ENCODE results near the gene CIAO3. TPM values are rescaled to one million over a fixed set of nuclear protein-coding genes. Genes with fewer than 3 reads are reported as not detected.
"Not testable (repeated sequence)": the region's sequence is repeated elsewhere in the genome, so short reads cannot be mapped to it uniquely, and the experiment has no call there.

Gene CIAO3
- total and polyA plus RNA-seq, 3 donors from 2014 or later, result 28.9 to 59.0 (median 58.0) TPM

DNA sequence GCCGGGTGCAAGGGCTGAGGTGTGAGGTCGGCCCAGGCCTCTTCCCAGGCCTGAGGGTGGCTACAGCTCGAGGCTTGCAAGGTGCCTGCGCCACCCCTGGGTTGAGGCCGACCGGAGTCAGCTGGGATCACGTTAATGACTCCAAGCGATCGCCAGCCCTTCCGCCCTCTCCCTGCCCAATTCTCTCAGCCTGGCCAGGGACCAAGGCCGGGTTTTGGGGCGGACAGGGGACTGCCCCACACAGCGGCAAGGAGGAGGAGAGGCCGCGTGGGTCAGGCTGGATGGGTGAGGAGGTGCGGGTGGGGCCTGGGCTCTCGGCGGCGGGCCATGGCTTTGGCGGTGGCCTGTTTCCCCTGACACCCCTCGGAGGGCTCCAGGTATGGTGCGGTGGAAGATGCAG is 47.4 kb downstream of the CIAO3 start:
- no peak for DNase-seq
- Histone ChIP-seq H3K27ac (no peak overlapping the region), H3K4me3 (no peak overlapping the region), H3K9me3 (no peaks in the 10 kb centered on the region), H3K27me3 (no peaks in the 10 kb centered on the region), H3K36me3 (ENCODE audit: low read depth, missing control alignments) (no peaks in the 10 kb centered on the region), H3K4me1 (peaks cover 19% of the 10 kb centered on the region)
- TF ChIP-seq, protein P1, sequence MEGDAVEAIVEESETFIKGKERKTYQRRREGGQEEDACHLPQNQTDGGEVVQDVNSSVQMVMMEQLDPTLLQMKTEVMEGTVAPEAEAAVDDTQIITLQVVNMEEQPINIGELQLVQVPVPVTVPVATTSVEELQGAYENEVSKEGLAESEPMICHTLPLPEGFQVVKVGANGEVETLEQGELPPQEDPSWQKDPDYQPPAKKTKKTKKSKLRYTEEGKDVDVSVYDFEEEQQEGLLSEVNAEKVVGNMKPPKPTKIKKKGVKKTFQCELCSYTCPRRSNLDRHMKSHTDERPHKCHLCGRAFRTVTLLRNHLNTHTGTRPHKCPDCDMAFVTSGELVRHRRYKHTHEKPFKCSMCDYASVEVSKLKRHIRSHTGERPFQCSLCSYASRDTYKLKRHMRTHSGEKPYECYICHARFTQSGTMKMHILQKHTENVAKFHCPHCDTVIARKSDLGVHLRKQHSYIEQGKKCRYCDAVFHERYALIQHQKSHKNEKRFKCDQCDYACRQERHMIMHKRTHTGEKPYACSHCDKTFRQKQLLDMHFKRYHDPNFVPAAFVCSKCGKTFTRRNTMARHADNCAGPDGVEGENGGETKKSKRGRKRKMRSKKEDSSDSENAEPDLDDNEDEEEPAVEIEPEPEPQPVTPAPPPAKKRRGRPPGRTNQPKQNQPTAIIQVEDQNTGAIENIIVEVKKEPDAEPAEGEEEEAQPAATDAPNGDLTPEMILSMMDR (IDR thresholded peaks at IDR 0.05), result no peak
- no peak for TF ChIP-seq POLR2A (IDR thresholded peaks at IDR 0.05)
- intact Hi-C loops (cut with DNase I; ENCODE audit: low total_unique reads), result no loop called here
- 19 to 25% methylated on average over 10 to 22 of the region's 22 CpGs for WGBS, 2 donors

DNA sequence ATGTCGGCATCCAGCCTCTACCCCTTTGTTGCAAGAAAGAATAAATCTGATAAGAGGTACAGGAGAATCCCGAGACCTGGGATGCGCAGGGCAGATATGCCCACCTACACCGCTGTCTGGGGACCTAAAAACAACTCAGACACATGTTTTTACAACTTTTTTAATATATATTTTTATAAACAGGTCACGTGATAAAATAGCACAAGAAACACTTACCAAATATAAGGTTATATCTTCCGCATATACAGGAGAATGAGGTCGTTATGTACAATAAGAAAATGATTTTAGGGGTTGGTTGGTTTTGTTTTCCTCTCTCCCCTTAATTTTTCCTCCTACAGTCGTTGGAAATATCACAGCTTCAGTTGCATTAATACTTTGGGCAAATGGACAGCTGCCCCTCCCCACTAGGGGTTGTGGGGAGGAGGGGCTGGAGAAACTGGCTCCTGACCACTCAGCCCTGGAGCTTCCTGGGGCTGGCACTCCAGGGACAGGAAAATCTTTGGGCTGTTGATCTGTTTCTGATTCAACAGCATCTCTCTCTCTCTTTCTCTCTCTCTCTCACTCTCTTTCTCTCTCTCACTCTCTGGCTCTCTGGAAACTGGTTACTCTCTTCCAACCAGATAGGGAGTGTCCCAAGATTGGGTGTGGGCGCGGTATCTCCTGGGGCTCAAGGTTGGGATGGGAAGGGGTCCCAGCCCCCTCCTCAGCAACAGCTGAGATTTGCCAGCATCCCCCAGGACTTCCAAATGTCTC is 48.3 kb downstream of the CIAO3 start:
- DNase-seq, result no peak
- no peak overlapping the region for H3K4me3 ChIP-seq
- no peaks in the 10 kb centered on the region for H3K36me3 ChIP-seq (ENCODE audit: low read depth, missing control alignments)
- intact Hi-C loops (cut with DNase I; ENCODE audit: low total_unique reads), result no loop called here
- no peak overlapping the region for H3K27ac ChIP-seq
- WGBS, 2 donors, result 72 to 74% methylated on average over 10 of the region's 10 CpGs
- TF ChIP-seq, protein P1 (IDR thresholded peaks at IDR 0.05), result no peak
- TF ChIP-seq POLR2A (IDR thresholded peaks at IDR 0.05), result no peak
- no peaks in the 10 kb centered on the region for H3K27me3 ChIP-seq
- peaks cover 19% of the 10 kb centered on the region for H3K4me1 ChIP-seq
- no peaks in the 10 kb centered on the region for H3K9me3 ChIP-seq

DNA sequence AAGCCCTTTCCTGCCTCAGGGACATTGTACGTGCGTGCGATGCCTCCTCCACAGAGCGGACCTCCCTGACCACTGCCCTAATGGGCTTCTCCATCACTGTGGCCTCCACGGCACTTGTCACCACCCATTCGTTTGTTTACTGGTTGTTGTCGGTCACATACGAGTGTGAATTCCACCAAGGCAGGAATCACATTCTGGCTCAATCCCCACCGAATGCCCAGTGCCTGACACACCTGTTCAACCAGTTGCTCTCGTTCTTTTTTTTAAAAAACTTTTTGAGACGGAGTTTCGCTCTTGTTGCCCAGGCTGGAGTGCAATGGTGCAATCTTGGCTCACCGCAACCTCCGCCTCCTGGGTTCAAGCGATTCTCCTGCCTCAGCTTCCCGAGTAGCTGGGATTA is 49.6 kb downstream of the CIAO3 start:
- H3K4me1 ChIP-seq, result peaks cover 19% of the 10 kb centered on the region
- H3K27ac ChIP-seq; H3K4me3 ChIP-seq; DNase-seq; intact Hi-C loops (cut with DNase I; ENCODE audit: low total_unique reads); H3K9me3 ChIP-seq; H3K27me3 ChIP-seq; H3K36me3 ChIP-seq (ENCODE audit: low read depth, missing control alignments): not testable (repeated sequence)
- WGBS, 2 donors, result 75 to 85% methylated on average over 16 of the region's 16 CpGs

DNA sequence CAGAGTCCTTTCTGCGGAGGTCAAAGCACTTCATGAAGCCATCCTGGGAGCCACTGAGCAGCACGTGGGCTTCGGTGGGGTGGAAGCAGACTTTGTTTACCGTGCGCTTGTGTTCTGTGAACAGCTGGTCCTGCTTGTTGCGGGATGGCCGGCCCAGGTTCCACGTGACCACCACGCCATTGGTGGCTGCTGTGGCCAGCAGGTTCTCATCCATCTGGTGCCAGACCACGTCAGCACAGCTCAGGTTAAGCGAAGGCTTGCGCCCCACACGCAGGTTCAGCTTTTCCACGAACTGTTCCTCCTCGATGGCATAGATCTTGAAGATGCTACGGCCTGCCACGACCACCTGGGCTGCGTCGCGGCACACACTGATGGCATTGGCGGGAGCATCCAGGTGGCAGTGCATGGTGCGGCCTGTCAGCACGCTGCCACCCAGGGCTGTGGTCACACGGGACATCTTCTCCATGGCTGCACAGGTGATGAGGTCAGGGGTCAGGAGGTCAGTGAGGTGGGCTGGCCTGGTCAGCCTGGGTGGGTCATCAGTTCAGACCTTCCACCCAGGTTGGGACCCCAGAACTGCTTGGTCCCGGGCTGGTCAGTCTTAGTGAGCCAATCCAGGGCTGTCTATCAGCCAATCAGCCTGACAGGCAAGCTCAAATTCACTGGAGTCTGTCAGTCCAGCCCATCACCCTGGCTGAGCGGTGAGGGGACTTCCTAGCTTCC is 51.5 kb downstream of the CIAO3 start:
- 80 to 85% methylated on average over 16 to 26 of the region's 26 CpGs for WGBS, 2 donors
- Histone ChIP-seq H3K36me3 (ENCODE audit: low read depth, missing control alignments) (no peaks in the 10 kb centered on the region), H3K27me3 (no peaks in the 10 kb centered on the region), H3K4me3 (peak overlapping the region; percentile 86 to 97), H3K9me3 (no peaks in the 10 kb centered on the region), H3K27ac (peak overlapping the region; percentile 73 to 74), H3K4me1 (peaks cover 25% of the 10 kb centered on the region)
- TF ChIP-seq POLR2A (IDR thresholded peaks at IDR 0.05), result no peak
- TF ChIP-seq, protein P1 (IDR thresholded peaks at IDR 0.05), result no peak
- intact Hi-C loops (cut with DNase I; ENCODE audit: low total_unique reads), result no loop called here
- no peak for DNase-seq

DNA sequence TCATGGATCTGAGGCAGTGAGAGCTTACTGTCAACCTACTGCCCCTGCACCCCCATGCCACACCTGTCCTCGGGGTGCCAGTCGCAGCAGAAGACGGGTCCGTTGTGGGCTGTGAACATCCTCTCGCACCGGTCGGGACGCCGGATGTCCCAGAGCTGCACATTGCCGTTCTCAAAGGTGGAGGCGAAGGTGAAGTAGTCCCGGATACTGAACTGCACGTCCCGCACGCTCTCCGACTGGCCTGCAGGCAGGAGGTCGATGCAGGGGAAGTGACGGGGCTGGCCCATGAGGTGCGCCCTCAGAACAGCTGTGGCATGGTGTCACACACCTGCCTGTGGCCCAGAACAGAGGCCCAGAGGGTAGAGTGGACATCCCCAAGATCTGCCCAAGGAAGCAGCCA is 53.3 kb downstream of the CIAO3 start:
- no peak for TF ChIP-seq POLR2A (IDR thresholded peaks at IDR 0.05)
- TF ChIP-seq, protein P1 (IDR thresholded peaks at IDR 0.05), result no peak
- H3K36me3 ChIP-seq (ENCODE audit: low read depth, missing control alignments), result no peaks in the 10 kb centered on the region
- WGBS, 2 donors, result 87 to 94% methylated on average over 18 to 19 of the region's 19 CpGs

More for the DNA sequence above, 53.3 kb downstream of the CIAO3 start:
- Histone ChIP-seq H3K4me3 (no peak overlapping the region), H3K4me1 (peaks cover 33% of the 10 kb centered on the region), H3K9me3 (no peaks in the 10 kb centered on the region), H3K27ac (no peak overlapping the region), H3K27me3 (no peaks in the 10 kb centered on the region)
- no peak for DNase-seq
- intact Hi-C loops (cut with DNase I; ENCODE audit: low total_unique reads), result no loop called here

Data from testis (tissue), 3 donors.